Fibroblast of villous mesenchyme (primary cell): ENCODE measurements around the gene MOCS3. TPM values are rescaled to one million over a fixed set of nuclear protein-coding genes. Genes with fewer than 3 reads are reported as not detected.
A peak's percentile ranks its signal among the peaks of the same experiment; 100 is the strongest.

Experiments used
- DNase-seq: peaks from one replicate; pipeline ENCODE4 v3.0.0-alpha.2; 2010; ENCODE audit warnings: low read depth
- H3K4me3 ChIP-seq: 2 replicates; pipeline ENCODE4 v1.5.1; 2011; ENCODE audit warnings: low read depth, mild to moderate bottlenecking, low read length
- CTCF ChIP-seq: IDR thresholded peaks from 2 replicates; pipeline ENCODE4 v1.5.1; 2012; ENCODE audit warnings: low read depth, mild to moderate bottlenecking, low read length; ENCODE audit not compliant: insufficient read depth
- total RNA-seq: library from RNA; depleted of rRNA; stranded (reverse); fragments of >200 nt; gene quantifications from 2 replicates; pipeline ENCODE4 v1.2.3, GENCODE V29; 2012

The MOCS3 gene
- total RNA-seq, 1 donor, result 10.4 TPM

GRCh38 chr20:50953196-50953595 lies 5.4 kb upstream of the MOCS3 start:
- DNase-seq, result no peak
- no peak overlapping the region for H3K4me3 ChIP-seq
- no peak for TF ChIP-seq CTCF

GRCh38 chr20:50953821-50954220 lies 4.8 kb upstream of the MOCS3 start:
- H3K4me3 ChIP-seq, result no peak overlapping the region
- DNase-seq, result no peak
- TF ChIP-seq CTCF, result no peak

GRCh38 chr20:50957276-50957675 lies 1.3 kb upstream of the MOCS3 start:
- no peak for TF ChIP-seq CTCF
- peak overlapping the region; percentile 67 for H3K4me3 ChIP-seq
- peak; percentile 52 for DNase-seq

- peak; percentile 94 for DNase-seq
- TF ChIP-seq CTCF, result no peak
- H3K4me3 ChIP-seq, result peak within 1 kb of the TSS; percentile 67
Observed at GRCh38 chr20:50957798-50958614, 612 bp upstream of the MOCS3 start, which contains the start of gene DPM1. TSS of gene DPM1 (minus strand) at chr20:50958532. CDS start at chr20:50958523, 9 bp downstream.

GRCh38 chr20:50959543-50960126 lies 1.0 kb downstream of the MOCS3 start:
- no peak for TF ChIP-seq CTCF
- no peak for DNase-seq

GRCh38 chr20:50967586-50967985 lies 9.0 kb downstream of the MOCS3 start:
- no peak for DNase-seq
- H3K4me3 ChIP-seq, result no peak overlapping the region
- TF ChIP-seq CTCF, result no peak

More at GRCh38 chr20:50959543-50960126, 1.0 kb downstream of the MOCS3 start:
- H3K4me3 ChIP-seq, result peak overlapping the region; percentile 67
